HG03196 (cell line): Measurements from ENCODE around the gene FRMD4A.
"Not testable (repeated sequence)": the region's sequence is repeated elsewhere in the genome, so short reads cannot be mapped to it uniquely, and the experiment has no call there.

ENCODE experiments used
- ATAC-seq: cut with Tn5 transposase; IDR thresholded peaks from one replicate; pipeline ENCODE4 v1.9.1; 2021; ENCODE audit not compliant: unreplicated experiment

The FRMD4A gene

DNA sequence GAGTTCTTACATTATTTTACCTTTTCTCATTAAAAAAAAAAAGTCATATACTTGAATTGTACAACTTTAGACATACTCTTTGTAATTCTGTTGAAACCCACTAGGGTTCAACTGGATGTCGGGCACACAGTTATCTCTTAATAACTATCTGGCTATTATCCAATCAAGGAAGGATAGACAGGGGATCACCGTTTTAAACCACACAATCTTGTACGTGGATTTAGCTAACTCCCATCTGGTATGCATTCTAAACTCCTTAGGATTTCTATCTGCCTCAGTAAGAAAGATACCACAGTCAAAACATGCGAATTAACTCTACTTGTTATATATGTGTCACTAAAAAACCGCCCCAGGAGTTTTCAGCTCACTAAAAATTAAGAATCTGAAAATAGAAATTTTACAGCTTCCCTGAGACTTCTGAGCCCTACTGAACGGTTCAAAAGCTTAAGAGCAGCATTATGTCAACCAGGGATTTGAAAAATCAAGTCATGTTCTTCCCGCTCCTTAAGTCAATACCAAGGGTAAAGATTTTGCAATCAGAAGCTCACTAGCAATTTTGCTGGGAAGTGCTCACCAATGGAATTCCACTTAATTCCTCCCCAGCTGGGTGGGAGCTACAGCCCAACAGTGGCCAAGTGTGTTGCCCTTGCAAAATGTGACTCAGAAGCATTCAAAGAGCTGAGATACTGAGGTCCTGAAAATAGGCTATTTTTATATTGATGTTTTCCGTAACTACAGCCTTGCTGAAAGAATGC lies 267.0 kb downstream of the FRMD4A start:
- ATAC-seq, result no peak

DNA sequence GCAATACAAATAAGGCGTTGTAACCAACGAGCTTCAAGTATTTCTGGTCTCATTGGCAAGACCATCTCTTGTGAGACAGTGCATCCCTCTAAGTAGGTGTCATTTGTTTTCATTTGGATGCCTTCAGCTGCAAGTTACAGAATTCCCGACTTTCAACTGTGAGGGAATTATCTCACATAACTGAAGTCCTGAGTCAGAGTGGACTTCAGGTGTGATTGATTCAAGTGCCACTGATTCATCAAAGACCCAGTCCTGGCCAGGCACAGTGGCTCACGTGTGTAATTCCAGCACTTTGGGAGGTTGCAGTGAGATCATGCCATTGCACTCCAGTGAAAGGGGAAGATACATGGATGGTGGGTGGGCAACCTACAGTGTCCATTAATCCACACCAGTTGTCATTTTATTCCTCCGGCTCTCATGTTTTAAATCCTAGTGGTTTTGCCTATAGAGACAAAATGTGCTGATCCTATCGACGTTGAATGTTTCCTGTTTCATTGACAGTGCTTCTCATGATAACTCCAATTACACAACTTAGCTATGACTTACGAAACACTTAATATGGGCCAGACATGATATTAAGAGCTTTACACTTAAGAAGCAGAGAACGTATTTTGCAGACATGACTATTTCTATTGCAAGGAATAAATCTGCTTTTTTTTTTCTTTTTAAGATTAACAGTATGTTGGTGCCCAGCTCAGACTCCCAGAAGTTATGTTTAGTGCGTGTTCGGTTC lies 268.0 kb downstream of the FRMD4A start:
- ATAC-seq, result no peak

DNA sequence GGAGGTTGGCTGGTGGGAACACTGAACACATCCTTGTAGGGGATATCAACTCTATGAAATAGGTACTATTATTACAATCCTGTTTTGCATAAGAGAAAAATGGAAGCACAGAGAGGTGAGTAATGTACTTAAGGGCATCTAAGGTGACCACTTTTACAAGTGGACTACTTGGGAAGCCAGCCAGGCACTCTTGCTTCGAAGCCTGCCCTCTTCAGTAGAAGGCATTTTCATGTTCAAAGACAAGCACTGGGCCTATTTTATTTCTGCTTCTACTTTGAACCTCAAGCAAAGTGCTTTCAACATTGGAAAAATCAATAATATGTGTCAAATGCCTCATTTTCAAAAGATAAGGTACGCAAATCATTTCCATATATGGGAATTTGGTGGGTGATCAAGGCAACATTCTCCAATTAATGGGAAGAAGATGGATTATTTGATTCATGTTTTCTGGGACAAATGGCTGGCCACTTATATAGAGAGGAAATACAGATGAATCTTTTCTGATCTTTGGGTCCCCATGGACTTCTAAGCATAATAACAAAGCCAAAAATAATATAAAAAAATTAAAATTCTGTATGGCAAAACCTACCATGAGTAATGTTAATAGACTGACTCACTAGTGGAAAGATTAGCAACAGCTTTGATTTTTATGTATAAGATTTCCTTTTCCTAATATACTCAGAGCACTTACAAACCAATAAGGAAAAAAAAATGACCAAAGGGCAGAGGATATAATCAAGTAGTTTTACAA lies 270.2 kb downstream of the FRMD4A start:
- ATAC-seq, result no peak

- no peak for ATAC-seq
Observed at GRCh38 chr10:14056610-14057332, 274.0 kb downstream of the FRMD4A start.

DNA sequence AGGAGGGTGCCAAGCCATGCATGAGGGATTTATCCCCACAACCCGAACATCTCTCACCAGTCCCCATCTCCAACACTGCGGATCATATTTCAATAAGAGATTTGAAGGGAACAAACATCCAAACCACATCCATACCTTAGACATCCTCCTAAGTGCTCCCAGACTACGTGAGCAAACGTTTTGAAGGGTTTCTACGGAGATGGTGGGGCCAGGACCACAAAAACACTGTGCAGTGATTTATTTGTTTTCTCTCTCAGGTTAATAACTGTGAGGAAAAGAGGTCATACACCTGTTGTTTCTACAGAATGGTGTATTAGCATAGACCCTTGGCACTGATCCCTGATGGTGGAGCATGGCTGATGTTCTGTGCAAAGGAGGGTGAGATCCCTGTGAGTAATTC lies 277.8 kb downstream of the FRMD4A start:
- no peak for ATAC-seq

DNA sequence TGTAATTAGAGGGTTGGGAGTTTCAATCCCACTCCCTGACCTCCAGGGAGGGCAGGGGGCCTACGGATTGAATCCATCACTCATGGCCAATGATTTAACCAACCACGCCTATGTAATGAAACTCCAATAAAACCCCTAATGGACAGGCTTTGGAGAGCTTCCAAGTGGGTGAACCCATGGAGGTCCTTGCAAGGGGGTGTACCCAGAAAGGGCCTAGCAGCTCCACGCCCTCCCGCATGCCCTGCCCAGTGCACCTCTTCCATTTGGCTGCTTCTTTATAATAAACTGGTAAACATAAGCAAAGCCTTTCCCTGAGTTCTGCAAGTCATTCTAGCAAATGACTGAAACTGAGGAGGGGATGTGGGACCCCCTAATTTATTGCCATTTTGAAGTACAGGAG lies 280.1 kb downstream of the FRMD4A start:
- no peak for ATAC-seq

GRCh38 chr10:14048930-14049613 lies 281.7 kb downstream of the FRMD4A start:
- ATAC-seq, result no peak

- no peak for ATAC-seq
Observed at GRCh38 chr10:14047431-14047830, 283.3 kb downstream of the FRMD4A start.

DNA sequence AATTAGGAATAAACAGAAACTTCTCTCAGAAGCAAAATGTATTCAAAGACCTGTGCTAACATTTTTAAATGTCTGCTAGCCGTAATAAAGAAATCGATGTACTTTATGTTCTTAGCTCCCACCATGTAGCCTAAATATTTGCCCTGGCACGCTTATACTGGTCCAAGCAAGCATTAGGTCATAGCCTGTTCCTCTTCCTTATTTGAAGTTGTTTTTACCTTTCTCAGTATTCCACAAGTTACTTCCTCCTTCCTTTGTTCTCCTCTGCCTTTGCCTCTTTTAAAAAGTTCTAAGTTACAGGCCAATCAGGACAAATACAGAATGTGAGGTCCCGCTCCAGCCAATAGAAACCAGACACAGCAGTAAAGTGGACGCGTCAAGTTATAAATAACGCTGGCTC lies 288.7 kb downstream of the FRMD4A start:
- ATAC-seq, result not testable (repeated sequence)

- ATAC-seq, result no peak
Observed at GRCh38 chr10:14040787-14041631, 289.7 kb downstream of the FRMD4A start.

- no peak for ATAC-seq
Observed at GRCh38 chr10:14039968-14040668, 290.6 kb downstream of the FRMD4A start.

DNA sequence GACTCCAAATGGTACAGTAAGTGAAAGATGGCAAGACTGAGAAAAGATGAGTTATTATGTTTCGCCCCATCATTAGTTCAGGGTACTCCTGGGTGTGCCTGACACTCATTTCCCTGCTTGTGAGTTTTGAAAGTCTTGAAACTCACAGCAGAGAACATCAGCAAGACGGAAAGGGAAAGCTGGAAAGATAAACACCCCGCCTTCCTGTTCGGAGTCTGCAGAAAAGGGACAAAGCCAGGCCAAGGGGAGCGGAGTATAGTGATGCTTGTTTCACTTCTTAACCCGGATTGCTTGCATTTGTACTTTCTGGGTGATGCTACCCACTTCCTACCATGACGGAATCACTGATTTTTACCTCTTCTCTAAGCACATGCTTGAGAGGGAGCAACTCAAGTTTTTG lies 294.5 kb downstream of the FRMD4A start:
- ATAC-seq, result no peak

DNA sequence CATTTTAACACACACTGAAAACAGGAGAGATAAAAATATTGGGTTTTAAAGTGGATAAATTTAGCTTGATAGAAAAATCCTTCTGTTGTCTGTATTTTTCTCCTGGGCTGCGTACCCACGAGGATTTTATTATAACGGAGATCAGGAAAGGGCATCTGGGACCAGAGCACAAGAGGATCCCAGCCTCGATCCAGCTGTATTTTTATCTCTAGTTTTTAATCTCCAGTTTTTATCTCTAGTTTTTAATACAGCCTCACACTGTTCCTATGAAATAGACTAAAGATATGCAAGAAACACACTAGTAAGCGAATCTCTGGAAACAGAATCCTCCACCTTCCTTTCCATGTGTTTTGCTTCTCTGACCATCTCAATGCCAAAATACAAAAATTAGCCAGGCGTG lies 295.2 kb downstream of the FRMD4A start:
- ATAC-seq, result no peak

DNA sequence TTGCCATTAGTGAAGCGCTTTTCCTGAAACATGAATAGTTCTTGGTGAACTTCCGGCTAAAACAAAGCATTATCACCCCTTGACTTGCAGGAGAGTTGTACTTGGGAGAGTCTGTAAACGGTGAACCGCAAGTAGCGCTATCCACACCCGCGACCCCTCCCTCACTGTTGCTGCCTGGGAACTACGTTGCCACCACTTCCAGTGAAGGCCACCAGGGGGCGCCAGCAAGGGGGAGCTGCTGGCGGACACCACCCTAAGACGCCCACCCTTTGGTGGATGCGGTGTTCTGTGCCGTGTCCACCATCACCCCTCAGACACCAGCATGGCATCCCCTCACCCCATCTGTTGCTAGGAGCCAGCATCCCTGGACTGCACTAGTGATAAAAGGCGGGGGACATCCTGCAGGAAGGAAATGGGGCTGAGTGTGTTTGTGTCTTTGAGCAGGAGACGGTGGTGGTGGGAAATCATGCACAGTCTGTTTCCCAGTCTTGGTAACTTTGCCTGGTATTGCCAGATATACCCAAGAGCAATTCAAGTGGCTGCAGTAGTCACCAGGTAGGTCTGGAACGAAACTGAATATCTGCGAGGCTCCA lies 298.2 kb downstream of the FRMD4A start:
- no peak for ATAC-seq

DNA sequence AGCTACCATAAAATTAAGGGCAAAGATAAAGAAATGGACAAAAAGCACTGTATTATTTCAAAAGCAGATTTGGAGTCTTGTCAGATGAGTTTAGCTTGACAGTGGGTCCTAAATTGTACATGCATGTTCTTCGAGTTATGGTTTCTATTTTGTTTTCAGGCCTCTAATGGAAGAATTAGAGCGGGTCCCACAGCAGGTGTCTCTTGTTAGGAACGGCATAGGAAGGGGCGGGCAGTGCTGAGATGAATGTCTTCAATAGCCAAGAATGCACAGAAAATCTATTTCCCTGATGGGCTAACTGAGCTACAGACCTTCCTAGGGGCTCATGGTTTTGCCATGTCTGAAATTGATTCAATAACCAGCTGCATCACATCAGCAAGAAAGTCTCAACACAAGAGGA lies 304.4 kb downstream of the FRMD4A start:
- ATAC-seq, result no peak

- ATAC-seq, result no peak
Observed at GRCh38 chr10:14025283-14026189, 305.2 kb downstream of the FRMD4A start.

DNA sequence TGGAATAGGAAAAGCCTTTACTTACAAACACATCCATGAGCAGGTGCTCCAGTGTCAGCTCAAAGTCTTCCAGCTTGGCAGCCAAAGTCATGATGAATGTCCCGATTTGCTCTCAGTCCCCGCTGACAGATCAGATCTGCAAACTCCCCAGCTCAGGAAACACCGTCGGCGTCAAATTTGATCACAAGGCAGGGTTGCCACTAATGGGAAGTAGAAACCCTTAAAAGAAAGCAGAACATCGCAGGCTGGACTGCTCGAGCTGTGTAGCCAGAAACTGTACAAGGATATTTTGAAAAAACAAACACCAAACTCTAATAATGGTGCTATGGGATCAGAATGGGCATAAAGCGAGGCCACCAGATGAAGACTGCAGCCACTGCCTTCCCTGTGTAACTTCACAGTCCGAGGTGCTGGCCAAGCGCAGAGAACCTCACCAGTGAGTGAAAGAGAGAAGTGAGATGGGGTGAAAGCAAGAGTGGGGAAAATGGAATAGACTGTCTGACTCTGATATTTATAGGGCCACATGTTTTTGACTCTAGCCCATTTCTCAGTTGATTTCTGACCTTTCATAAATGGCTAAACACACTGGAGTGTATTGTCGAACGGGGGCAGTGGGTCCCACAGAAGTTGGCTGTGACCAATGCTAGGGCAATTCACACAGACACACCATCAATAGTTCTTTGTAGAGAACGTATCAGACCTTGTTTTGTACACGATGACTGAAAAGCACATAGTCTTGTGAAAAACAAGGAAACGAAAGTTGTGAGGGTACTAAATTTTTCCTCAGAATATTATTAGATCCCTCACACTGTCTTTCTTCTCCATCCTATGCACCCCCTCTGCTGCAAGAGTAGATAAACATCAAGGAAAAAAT lies 306.2 kb downstream of the FRMD4A start:
- ATAC-seq, result no peak
